Suprapubic skin (tissue), 4 donors: ENCODE measurements around the gene MLX.

Source experiments
- CTCF ChIP-seq, 2 donors: fragments of 200-600 bp in 1 of 2; fragments of 450-650 bp in 1 of 2; sonication (generic) in 1 of 2; IDR thresholded peaks; one replicate each; pipeline ENCODE4 v1.5.1; 2016 to 2019; ENCODE audit warnings: antibody characterized with exemption in 2 of 2, mild to moderate bottlenecking in 1 of 2, moderate library complexity in 1 of 2
- EP300 ChIP-seq: sonication (generic); formaldehyde crosslinking; IDR thresholded peaks from one replicate; pipeline ENCODE4 v1.6.1; 2017; ENCODE audit warnings: antibody characterized with exemption
- POLR2A ChIP-seq, 2 donors: fragments of 450-650 bp; IDR thresholded peaks; one replicate each; pipeline ENCODE4 v1.6.1; 2017; ENCODE audit warnings: antibody characterized with exemption in 2 of 2, mild to moderate bottlenecking in 2 of 2, moderate library complexity in 2 of 2
- POLR2AphosphoS5 ChIP-seq, 3 donors: sonication (generic); formaldehyde crosslinking; IDR thresholded peaks; one replicate each; pipeline ENCODE4 v1.6.1; 2017; ENCODE audit warnings: antibody characterized with exemption in 3 of 3

- TF ChIP-seq CTCF (IDR thresholded peaks at IDR 0.05) (no peak), POLR2A (IDR thresholded peaks at IDR 0.05) (no peak), POLR2AphosphoS5 (IDR thresholded peaks at IDR 0.05) (no peak), EP300 (no peak)
Measured at GRCh38 chr17:42568341-42569111, 1.6 kb downstream of the MLX start.
